Right forelimb (tissue), 1 donor: ENCODE data around the gene DMRT3.
"Not testable (repeated sequence)": the region's sequence is repeated elsewhere in the genome, so short reads cannot be mapped to it uniquely, and the experiment has no call there.

Source experiments
- DNase-seq: peaks from one replicate; pipeline ENCODE4 v3.0.0-alpha.2; 2018

The DMRT3 gene

DNA sequence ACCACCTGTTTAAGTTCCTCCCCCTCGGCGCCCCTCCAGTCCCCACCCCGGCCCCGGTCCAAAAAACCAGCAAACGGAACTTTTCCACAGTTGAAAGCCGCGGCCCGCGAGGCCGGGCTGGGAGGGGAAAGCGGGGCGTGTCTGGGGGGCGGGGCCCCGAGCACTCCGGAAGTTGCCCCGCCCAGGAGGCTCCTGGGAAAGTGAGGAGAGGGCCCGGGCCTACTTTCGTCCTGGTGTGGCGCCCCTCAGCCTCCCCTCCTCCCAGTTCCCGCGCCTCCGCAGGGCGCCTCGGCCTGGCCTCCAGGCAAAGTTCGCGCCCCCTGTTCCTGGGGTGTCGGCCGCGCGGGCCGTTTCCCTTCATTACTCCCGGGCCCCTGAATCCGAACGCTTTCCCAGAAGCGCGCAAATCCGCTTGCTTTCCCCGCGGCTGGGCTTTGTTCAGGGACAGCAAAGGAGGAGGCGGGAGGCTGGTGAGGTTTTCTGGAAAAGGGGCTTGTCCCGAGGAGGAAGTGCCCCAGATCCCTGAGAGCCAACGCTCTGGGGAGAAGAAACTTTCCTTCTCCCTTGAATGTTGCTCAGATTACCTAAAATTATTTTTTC is 4.5 kb upstream of the DMRT3 start:
- DNase-seq: peak; percentile 54

- no peak for DNase-seq
These were observed 3.8 kb upstream of the DMRT3 start for GRCh38 chr9:972501-973294.

DNA sequence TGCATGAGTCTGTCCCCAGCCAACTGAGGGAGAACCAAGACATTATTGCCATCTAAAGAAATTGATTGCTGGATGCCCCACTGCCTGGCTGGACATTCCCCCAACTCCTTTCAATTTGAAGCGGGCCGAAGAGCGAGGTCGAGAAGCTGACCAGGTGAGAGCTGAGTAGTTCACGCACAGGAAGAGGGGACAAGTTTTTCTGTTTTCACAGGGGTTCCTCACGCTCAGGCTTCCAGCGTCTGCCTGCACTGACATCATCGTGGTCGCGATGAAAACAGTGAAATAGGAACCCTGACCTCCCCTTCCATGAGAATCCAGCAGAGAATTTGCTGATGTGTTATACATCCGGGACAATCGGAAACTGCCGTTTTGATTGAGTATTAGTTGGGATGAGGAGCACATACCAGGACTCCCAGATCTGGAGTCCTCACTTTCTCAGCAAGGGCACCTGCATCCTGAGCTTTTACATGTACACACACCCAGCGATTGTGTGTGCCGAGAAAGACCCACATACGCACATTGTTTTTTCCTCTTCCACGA is 3.1 kb upstream of the DMRT3 start:
- no peak for DNase-seq

- DNase-seq: no peak
These were observed 2.1 kb upstream of the DMRT3 start for GRCh38 chr9:974031-974995.

DNA sequence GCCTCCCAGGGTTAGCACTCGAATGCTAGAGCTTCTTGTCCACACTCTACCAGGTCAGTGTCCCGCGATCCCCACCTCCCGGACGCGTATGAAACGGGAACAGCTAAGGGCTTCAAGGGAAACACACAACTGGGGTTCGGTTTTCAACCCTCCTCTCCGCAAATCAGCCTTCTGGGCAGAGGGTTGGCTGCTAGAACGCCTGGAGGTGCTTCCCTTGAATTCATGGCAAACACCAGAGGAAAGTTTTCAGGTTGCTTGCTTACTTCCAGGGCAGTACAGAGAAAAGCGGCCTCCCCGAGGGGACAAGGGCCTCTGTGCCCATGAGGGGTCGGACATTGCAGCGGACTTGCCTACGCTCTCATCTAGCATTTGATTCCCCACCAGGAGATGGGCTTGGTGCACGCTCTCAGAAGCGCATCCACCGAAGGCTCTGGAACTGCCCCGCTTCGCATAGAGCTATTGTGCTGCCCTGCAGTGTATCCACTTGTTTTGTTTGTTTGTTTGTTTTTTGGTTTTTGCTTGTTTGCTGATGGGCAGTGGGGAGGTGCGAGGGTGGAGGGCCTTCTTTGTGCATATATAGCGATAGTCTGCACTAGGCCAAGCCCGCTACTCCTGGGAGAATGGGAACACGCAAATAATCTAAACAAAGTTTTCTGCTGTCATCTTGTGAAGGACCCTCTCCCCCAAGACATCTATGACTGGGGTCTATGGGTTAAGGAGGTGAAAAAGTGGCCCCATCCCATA is 1.3 kb upstream of the DMRT3 start:
- no peak for DNase-seq

- DNase-seq: no peak
These were observed 656 bp upstream of the DMRT3 start for GRCh38 chr9:975740-976257.

GRCh38 chr9:976943-977837 is 735 bp downstream of the DMRT3 start:
- DNase-seq: no peak

GRCh38 chr9:977838-978830 is 1.7 kb downstream of the DMRT3 start:
- DNase-seq: no peak

DNA sequence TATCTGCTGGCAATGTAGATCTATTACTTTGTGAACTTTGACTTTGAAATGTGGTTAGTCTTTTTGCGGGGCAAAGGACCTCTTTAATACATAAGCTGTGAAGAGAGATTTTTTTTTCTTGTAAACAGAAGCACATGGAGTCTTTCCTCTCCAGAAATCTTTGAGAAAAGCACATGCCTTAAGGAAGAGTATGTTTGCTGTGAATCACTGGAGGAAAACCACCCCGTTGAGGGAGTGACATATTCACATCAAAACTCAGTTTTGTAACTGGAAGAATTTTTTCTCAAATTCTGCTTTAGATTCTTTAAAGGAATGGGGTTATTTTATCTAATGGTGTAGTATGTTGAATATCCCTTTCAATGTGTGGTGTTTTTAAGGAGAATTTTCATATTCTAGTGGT is 3.5 kb downstream of the DMRT3 start:
- no peak for DNase-seq

DNA sequence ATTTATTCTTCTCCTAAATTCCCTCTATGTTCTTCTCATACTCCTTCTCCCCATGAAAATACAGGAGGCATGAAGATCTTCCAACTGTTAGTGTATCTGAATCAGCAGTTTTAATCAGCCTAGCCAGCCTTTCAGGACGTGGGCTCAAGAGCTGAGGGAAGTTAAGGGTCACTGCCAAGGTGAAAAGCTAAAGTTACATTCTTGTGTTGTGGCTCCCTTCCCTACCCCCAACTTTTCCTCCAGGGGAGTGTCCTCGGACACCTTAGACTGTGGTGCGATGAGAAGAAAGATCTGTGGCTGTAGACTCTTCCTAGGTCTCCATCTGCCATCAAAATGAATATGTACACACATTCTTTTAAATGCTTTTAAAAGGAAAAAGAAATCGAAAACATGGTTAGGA is 4.2 kb downstream of the DMRT3 start:
- DNase-seq: no peak

DNA sequence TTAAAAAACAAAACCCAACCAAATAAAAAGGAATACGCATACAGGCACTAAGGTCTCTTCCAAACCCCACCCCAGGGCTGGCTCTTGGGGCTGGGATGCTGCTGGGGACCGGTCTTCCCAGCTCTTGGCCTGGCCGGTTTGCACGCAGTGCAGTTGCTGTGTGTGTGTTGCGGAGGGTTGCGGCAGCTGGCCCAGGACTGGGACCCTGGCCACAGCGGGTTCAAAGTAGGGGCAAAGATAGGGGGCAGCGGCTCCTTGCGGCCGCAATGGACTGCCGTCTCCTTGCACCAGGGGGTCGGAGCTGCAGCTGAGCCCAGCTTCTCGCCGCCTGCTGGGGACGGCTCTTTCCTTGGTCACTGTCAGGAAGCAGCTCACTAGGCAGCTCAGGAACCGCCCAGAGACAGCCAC is 5.0 kb downstream of the DMRT3 start:
- no peak for DNase-seq

GRCh38 chr9:982394-983230 is 6.2 kb downstream of the DMRT3 start:
- DNase-seq: no peak

- DNase-seq: no peak
These were observed 17.6 kb downstream of the DMRT3 start for GRCh38 chr9:994005-994404.

- DNase-seq: no peak
These were observed 18.7 kb downstream of the DMRT3 start for GRCh38 chr9:995192-995591.

DNA sequence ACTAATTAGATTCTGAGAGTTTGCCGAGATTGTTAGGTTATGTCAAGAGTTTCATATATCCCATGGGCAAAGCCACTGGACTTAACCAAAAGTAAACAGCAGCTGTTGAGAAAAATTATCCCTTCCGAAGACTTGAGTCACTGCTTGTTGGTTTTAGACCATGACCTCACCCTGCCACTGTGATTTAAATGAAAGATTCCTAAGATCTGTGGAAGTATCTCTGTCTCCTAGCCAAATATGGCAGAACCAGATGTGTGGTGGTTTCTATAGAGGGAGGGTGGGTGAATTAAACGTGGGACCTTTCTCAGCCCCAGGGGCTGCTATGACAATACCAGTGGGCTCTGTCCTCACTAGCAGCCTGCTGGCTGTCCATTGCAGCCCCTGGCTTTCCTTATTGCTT is 19.3 kb downstream of the DMRT3 start:
- DNase-seq: no peak

DNA sequence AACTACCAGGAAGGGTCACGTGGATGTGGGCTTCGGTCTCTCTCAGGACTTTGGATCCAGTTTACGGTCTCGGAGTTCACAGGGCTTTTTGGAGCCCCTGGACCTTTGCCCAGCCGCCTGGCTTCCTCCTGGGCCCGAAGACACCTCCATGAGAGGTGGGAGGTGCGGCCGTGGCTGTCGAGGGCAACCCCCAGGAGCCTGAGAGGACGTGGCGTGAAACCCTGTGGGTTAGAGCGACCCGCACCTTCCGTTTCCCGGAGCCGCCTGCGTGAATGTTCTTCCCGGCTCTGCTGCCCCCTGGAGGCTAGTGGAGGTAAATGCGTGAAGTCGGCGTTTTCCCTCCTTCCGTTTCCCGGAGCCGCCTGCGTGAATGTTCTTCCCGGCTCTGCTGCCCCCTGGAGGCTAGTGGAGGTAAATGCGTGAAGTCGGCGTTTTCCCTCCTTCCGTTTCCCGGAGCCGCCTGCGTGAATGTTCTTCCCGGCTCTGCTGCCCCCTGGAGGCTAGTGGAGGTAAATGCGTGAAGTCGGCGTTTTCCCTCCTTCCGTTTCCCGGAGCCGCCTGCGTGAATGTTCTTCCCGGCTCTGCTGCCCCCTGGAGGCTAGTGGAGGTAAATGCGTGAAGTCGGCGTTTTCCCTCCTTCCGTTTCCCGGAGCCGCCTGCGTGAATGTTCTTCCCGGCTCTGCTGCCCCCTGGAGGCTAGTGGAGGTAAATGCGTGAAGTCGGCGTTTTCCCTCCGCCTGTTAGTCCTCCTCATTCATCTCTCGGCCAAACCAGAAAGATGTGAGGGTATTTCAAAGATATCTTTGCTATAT is 22.1 kb downstream of the DMRT3 start:
- DNase-seq: not testable (repeated sequence)

- no peak for DNase-seq
These were observed 25.4 kb downstream of the DMRT3 start for GRCh38 chr9:1001838-1002237.

DNA sequence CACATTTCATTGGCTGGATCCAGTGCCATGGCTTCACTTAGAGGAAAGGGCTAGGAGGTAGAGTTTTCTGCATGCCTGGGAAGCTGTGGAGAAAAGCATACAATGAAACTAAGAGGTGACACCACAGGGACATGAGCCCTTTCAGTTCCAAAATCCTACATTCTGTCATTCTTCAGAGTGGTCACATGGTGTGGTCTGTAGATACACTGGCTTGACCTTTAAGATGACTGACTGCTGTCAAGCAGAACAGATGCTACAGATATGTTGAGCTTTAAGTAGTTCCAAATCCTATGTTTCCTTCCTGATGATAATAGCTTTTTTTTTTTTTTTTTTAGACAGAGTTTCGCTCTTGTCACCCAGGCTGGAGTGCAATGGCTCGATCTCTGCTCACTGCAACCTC is 26.2 kb downstream of the DMRT3 start:
- no peak for DNase-seq
